PC-3 (cell line): ENCODE results near the gene EMD. TPM values are rescaled to one million over a fixed set of nuclear protein-coding genes. Genes with fewer than 3 reads are reported as not detected.
"Not testable (repeated sequence)": the region's sequence is repeated elsewhere in the genome, so short reads cannot be mapped to it uniquely, and the experiment has no call there.

Experiments used
- ATAC-seq: fragments of 200-7000 bp; cut with Tn5 transposase; 2 replicates; pipeline ENCODE4 v1.9.1; 2020; ENCODE audit warnings: mild to moderate bottlenecking, moderate library complexity
- BruUV-seq: library from RNA; stranded (reverse); fragments of 400-500 nt; replicated peaks from 2 replicates; lab custom pipeline; 2021; lab: Mats Ljungman, UMichigan
- CTCF ChIA-PET: fragments of 300-600 bp; sonication (Branson Sonifier 250); formaldehyde crosslinking; loops from one replicate; lab custom pipeline; 2022; ENCODE audit warnings: antibody characterized with exemption; lab: Charles Lee
- POLR2A ChIA-PET: fragments of 300-600 bp; sonication (Branson Sonifier 250); formaldehyde crosslinking; loops from one replicate; lab custom pipeline; 2022; ENCODE audit warnings: antibody characterized with exemption; ENCODE audit not compliant: unreplicated experiment; lab: Charles Lee
- DNase-seq: peaks from one replicate; pipeline ENCODE4 v3.0.0-alpha.2; 2015
- H2AFZ ChIP-seq: fragments of 300-600 bp; sonication (generic); 2 replicates; pipeline ENCODE4 v1.6.0; 2016; ENCODE audit warnings: antibody characterized with exemption, low read length
- H3F3A ChIP-seq: fragments of 300-600 bp; sonication (generic); one replicate; pipeline ENCODE4 v1.6.0; 2017; ENCODE audit warnings: antibody characterized with exemption, low read length, control low read depth, mild to moderate bottlenecking; ENCODE audit not compliant: unreplicated experiment
- H3K27ac ChIP-seq: fragments of 300-600 bp; sonication (generic); 2 replicates; pipeline ENCODE4 v1.5.1; 2016; ENCODE audit warnings: mild to moderate bottlenecking, low read length
- H3K27me3 ChIP-seq: fragments of 300-600 bp; sonication (generic); 2 replicates; pipeline ENCODE4 v1.6.1; 2016; ENCODE audit warnings: low read length, mixed read lengths
- H3K36me3 ChIP-seq: fragments of 300-600 bp; sonication (generic); 2 replicates; pipeline ENCODE4 v1.6.1; 2016; ENCODE audit warnings: low read depth, mixed run types, low read length, mixed read lengths
- H3K4me1 ChIP-seq: fragments of 300-600 bp; sonication (generic); 2 replicates; pipeline ENCODE4 v1.5.1; 2016; ENCODE audit warnings: low read length; ENCODE audit not compliant: insufficient read depth
- H3K4me2 ChIP-seq: fragments of 300-600 bp; sonication (generic); 2 replicates; pipeline ENCODE4 v1.6.0; 2016; ENCODE audit warnings: low read length
- H3K4me3 ChIP-seq: fragments of 300-600 bp; sonication (generic); 2 replicates; pipeline ENCODE4 v1.5.1; 2016; ENCODE audit warnings: mild to moderate bottlenecking, low read length, mixed read lengths
- H3K79me2 ChIP-seq: fragments of 300-600 bp; sonication (generic); 2 replicates; pipeline ENCODE4 v1.6.1; 2017; ENCODE audit warnings: low read length, mixed read lengths
- H3K9ac ChIP-seq: fragments of 300-600 bp; sonication (generic); 2 replicates; pipeline ENCODE4 v1.6.0; 2016; ENCODE audit warnings: mild to moderate bottlenecking, low read length
- H3K9me2 ChIP-seq: fragments of 300-600 bp; sonication (generic); replicated peaks from 2 replicates; pipeline ENCODE4 v1.6.1; 2016; ENCODE audit warnings: mixed run types, low read length, mixed read lengths
- H3K9me3 ChIP-seq: fragments of 300-600 bp; sonication (generic); 2 replicates; pipeline ENCODE4 v1.6.1; 2016; ENCODE audit warnings: low read length, mixed read lengths
- H4K20me1 ChIP-seq: fragments of 300-600 bp; sonication (generic); 2 replicates; pipeline ENCODE4 v1.6.1; 2016; ENCODE audit warnings: low read length, mixed read lengths
- EZH2 ChIP-seq: fragments of 300-600 bp; sonication (generic); IDR thresholded peaks from one replicate; pipeline ENCODE4 v1.6.1; 2017; ENCODE audit warnings: antibody characterized with exemption, mild to moderate bottlenecking, low read length; ENCODE audit not compliant: unreplicated experiment
- EZH2phosphoT487 ChIP-seq: fragments of 300-600 bp; sonication (generic); IDR thresholded peaks from 2 replicates; pipeline ENCODE4 v1.6.1; 2018; ENCODE audit warnings: mild to moderate bottlenecking, antibody characterized with exemption, low read length, borderline replicate concordance
- intact Hi-C: fragments of 100-400 bp; cut with micrococcal nuclease; formaldehyde crosslinking; loops from 2 replicates; pipeline ENCODE4 v1.9.0; 2023
- total RNA-seq: library from RNA; depleted of rRNA; stranded (reverse); fragments of >200 nt; gene quantifications from 2 replicates; pipeline ENCODE4 v1.2.3, GENCODE V29; 2014
- TF ChIP-seq, protein P1 (sequence below): fragments of 300-600 bp; sonication (generic); conservative IDR thresholded peaks from 2 replicates; pipeline ENCODE4 v1.5.1; 2017; ENCODE audit warnings: antibody characterized with exemption, low read depth, mild to moderate bottlenecking, low read length

The EMD gene
- total RNA-seq, 1 experiment from 2014 or later, result 46.8 TPM

DNA sequence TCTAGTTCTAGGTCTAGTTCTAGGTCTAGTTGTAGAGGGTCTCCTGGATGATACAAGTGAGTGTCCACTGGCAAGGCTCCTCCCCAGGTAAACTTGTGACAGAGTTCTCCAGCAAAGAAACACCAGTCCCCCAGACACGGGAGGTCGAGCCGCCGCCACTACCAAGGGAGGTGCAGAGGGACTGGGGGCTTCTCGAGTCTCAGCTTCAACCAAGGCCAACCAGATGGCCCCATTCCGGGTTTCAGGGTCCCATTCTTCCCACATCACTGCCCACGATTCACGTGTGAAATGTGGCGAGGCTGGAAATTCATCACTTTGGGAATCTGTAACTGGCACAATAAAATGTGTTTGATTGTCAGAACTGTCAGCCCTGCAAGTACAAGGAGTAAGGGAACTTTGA is 46.0 kb upstream of the EMD start:
- Histone ChIP-seq H3F3A (no peaks in the 10 kb centered on the region), H3K9me2 (no peaks in the 10 kb centered on the region), H3K9ac (no peak overlapping the region), H3K4me1 (no peaks in the 10 kb centered on the region), H4K20me1 (no peaks in the 10 kb centered on the region), H3K27me3 (no peaks in the 10 kb centered on the region), H2AFZ (no peak overlapping the region), H3K27ac (no peak overlapping the region), H3K36me3 (no peaks in the 10 kb centered on the region), H3K4me2 (no peak overlapping the region), H3K9me3 (no peaks in the 10 kb centered on the region), H3K79me2 (no peaks in the 10 kb centered on the region), H3K4me3 (no peak overlapping the region)
- ChIA-PET POLR2A (no interaction called here), CTCF (no interaction called here)
- DNase-seq, result no peak
- no peak for ATAC-seq
- TF ChIP-seq EZH2phosphoT487 (no peak), EZH2 (no peak)
- TF ChIP-seq, protein P1, sequence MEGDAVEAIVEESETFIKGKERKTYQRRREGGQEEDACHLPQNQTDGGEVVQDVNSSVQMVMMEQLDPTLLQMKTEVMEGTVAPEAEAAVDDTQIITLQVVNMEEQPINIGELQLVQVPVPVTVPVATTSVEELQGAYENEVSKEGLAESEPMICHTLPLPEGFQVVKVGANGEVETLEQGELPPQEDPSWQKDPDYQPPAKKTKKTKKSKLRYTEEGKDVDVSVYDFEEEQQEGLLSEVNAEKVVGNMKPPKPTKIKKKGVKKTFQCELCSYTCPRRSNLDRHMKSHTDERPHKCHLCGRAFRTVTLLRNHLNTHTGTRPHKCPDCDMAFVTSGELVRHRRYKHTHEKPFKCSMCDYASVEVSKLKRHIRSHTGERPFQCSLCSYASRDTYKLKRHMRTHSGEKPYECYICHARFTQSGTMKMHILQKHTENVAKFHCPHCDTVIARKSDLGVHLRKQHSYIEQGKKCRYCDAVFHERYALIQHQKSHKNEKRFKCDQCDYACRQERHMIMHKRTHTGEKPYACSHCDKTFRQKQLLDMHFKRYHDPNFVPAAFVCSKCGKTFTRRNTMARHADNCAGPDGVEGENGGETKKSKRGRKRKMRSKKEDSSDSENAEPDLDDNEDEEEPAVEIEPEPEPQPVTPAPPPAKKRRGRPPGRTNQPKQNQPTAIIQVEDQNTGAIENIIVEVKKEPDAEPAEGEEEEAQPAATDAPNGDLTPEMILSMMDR, result no peak
- BruUV-seq, result no TSS peak
- intact Hi-C loops, result no loop called here

DNA sequence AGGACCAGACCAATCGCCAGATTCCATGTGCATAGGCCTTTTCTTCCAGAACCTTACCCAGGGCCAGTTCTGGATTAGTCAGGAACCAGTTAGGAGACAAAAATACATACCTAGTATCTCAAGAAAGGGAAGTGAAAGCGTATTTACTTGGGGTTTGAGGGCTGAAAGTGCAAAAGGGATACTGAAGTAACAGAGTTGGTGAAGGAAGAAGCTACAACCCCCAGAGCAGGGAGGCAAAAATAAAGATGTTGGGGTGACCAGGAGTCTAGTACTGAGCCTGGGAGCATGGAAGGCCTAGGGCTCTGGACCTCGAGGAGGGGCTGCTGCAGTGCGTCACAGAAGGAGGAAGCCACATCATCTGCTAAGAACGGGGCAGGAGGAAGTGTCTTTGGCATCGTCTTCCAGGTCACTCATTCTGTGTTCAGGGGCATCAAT is 45.2 kb upstream of the EMD start:
- no peak for DNase-seq
- Histone ChIP-seq H3K4me1 (no peaks in the 10 kb centered on the region), H3K27me3 (no peaks in the 10 kb centered on the region), H3K4me3 (no peak overlapping the region), H3K9me2 (no peaks in the 10 kb centered on the region), H3K4me2 (no peak overlapping the region), H3K9ac (no peak overlapping the region), H3F3A (no peaks in the 10 kb centered on the region), H3K27ac (no peak overlapping the region), H4K20me1 (no peaks in the 10 kb centered on the region), H3K79me2 (no peaks in the 10 kb centered on the region), H3K36me3 (no peaks in the 10 kb centered on the region), H2AFZ (no peak overlapping the region), H3K9me3 (no peaks in the 10 kb centered on the region)
- ChIA-PET CTCF (no interaction called here), POLR2A (no interaction called here)
- BruUV-seq, result no TSS peak
- ATAC-seq, result no peak
- TF ChIP-seq, protein P1, result no peak
- TF ChIP-seq EZH2phosphoT487, result no peak
- no peak for TF ChIP-seq EZH2
- intact Hi-C loops, result no loop called here

DNA sequence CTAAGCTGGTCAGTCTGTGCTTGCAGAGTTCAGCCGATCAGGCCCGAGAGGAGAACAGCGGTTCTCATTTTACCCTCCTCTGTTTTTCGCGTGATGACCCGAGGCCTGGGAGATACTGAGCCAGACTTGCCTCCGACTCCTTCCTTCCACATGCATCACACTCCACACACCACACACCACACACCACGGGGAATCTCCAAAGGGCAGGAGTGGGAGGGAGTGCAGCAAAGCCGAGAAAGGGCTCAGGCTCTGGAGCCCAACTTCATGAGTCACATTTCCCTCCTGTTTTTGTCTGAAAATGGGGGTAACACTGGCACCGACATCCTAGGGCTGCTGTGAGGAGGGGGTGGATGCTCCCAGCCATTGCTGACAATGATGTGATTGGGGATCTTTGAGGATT is 44.6 kb upstream of the EMD start:
- no TSS peak for BruUV-seq
- Histone ChIP-seq H3K79me2 (no peaks in the 10 kb centered on the region), H3K9me3 (no peaks in the 10 kb centered on the region), H3K9ac (no peak overlapping the region), H3K36me3 (no peaks in the 10 kb centered on the region), H3K4me1 (no peaks in the 10 kb centered on the region), H3F3A (no peaks in the 10 kb centered on the region), H3K4me2 (no peak overlapping the region), H3K27ac (no peak overlapping the region), H3K9me2 (no peaks in the 10 kb centered on the region), H3K4me3 (no peak overlapping the region), H3K27me3 (no peaks in the 10 kb centered on the region), H4K20me1 (no peaks in the 10 kb centered on the region), H2AFZ (no peak overlapping the region)
- ChIA-PET POLR2A (no interaction called here), CTCF (no interaction called here)
- TF ChIP-seq, protein P1, result no peak
- TF ChIP-seq EZH2phosphoT487, result no peak
- no peak for TF ChIP-seq EZH2
- ATAC-seq, result no peak
- no peak for DNase-seq
- intact Hi-C loops, result no loop called here

DNA sequence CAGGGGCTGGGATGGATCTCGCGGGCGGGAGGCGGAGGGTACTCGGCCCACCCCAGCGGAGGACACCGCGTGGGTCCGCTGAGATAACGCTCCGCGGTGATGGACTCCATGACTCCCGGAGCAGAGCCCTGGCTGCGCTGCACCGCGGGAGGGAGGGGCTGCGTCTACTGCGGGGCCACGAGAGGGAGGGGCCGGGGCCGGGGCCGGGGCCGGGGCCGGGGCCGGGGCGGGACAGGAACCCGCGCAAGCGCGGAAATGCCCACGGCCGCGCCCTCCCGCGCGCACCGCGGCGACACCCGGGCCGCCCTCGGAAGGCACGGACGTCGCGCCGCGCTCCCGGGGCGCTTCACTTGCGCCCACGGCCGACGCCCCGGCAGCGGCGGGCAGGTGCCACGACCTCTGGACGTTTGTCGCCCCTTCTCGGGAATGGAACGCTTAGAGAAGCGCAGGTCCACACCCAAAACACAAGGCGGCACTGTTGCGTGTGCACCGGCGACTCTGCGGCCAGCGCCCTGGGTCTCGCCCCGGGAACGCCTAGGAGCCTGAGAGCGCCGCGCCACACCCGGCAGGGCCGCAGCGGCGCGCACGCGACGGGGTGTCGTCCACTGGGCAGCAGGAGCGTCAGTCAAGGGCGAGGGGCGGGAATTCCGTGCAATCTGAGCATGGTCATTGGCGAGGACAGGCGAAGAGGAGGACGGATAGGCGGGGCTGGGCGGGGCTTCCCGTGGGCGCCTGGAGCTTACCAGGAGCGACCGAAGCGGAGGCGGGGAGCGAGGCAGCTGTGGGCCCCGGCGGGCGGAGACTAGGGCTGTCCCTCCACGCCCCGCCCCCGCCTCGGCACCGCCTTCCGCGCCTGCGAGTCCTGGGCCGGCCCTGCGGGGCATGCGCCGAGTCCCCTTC is 37.4 kb upstream of the EMD start:
- H3K27ac ChIP-seq, BruUV-seq, H2AFZ ChIP-seq: not testable (repeated sequence)

More for the DNA sequence above, 37.4 kb upstream of the EMD start:
- H3K4me2 ChIP-seq, DNase-seq, H3K4me1 ChIP-seq, H3K79me2 ChIP-seq, POLR2A ChIA-PET, H3K9me2 ChIP-seq, H3F3A ChIP-seq, H3K9me3 ChIP-seq, CTCF ChIA-PET, H3K36me3 ChIP-seq, H4K20me1 ChIP-seq, H3K9ac ChIP-seq, H3K27me3 ChIP-seq, H3K4me3 ChIP-seq, intact Hi-C loops: not testable (repeated sequence)
- peak; percentile 67 for ATAC-seq
